ENCODE data around the gene TANGO2.

The TANGO2 gene

GRCh38 chr22:20052309-20053259 is 31.7 kb downstream of the TANGO2 start:
- no peaks in the 10 kb centered on the region for H3K4me1 Mint-ChIP-seq

GRCh38 chr22:20053407-20054033 is 32.6 kb downstream of the TANGO2 start:
- Mint-ChIP-seq H3K4me1 (no peaks in the 10 kb centered on the region), H3K36me3 (peaks cover 76% of the 10 kb centered on the region), H3K4me3 (no peak overlapping the region), H3K9me3 (no peaks in the 10 kb centered on the region), H3K27me3 (no peaks in the 10 kb centered on the region), H3K27ac (no peak overlapping the region)
- ATAC-seq: no peak

More at GRCh38 chr22:20052309-20053259, 31.7 kb downstream of the TANGO2 start:
- Mint-ChIP-seq H3K36me3 (peaks cover 76% of the 10 kb centered on the region), H3K9me3 (peaks cover 1% of the 10 kb centered on the region), H3K4me3 (no peak overlapping the region), H3K27me3 (no peaks in the 10 kb centered on the region), H3K27ac (no peak overlapping the region)
- ATAC-seq: no peak

- no peak for ATAC-seq
- no peaks in the 10 kb centered on the region for H3K27me3 Mint-ChIP-seq
- H3K4me3 Mint-ChIP-seq: no peak overlapping the region
- no peak overlapping the region for H3K27ac Mint-ChIP-seq
- H3K36me3 Mint-ChIP-seq: peaks cover 76% of the 10 kb centered on the region
- no peaks in the 10 kb centered on the region for H3K4me1 Mint-ChIP-seq
- no peaks in the 10 kb centered on the region for H3K9me3 Mint-ChIP-seq
These were observed 33.1 kb downstream of the TANGO2 start for GRCh38 chr22:20054034-20054427.

- Mint-ChIP-seq H3K27me3 (no peaks in the 10 kb centered on the region), H3K9me3 (no peaks in the 10 kb centered on the region), H3K4me3 (no peak overlapping the region), H3K36me3 (peaks cover 76% of the 10 kb centered on the region), H3K4me1 (no peaks in the 10 kb centered on the region), H3K27ac (no peak overlapping the region)
- ATAC-seq: no peak
These were observed 33.6 kb downstream of the TANGO2 start for GRCh38 chr22:20054485-20054884.

- H3K36me3 Mint-ChIP-seq: peaks cover 75% of the 10 kb centered on the region
These were observed 34.2 kb downstream of the TANGO2 start for GRCh38 chr22:20055144-20055543.

GRCh38 chr22:20055654-20056053 is 34.7 kb downstream of the TANGO2 start:
- Mint-ChIP-seq H3K4me3 (no peak overlapping the region), H3K27ac (no peak overlapping the region), H3K27me3 (no peaks in the 10 kb centered on the region), H3K4me1 (no peaks in the 10 kb centered on the region), H3K9me3 (no peaks in the 10 kb centered on the region), H3K36me3 (peaks cover 78% of the 10 kb centered on the region)
- no peak for ATAC-seq

More at GRCh38 chr22:20055144-20055543, 34.2 kb downstream of the TANGO2 start:
- no peaks in the 10 kb centered on the region for H3K9me3 Mint-ChIP-seq
- H3K27ac Mint-ChIP-seq: no peak overlapping the region
- ATAC-seq: no peak
- no peaks in the 10 kb centered on the region for H3K4me1 Mint-ChIP-seq
- no peaks in the 10 kb centered on the region for H3K27me3 Mint-ChIP-seq
- H3K4me3 Mint-ChIP-seq: no peak overlapping the region

- Mint-ChIP-seq H3K27ac (no peak overlapping the region), H3K4me1 (no peaks in the 10 kb centered on the region), H3K9me3 (no peaks in the 10 kb centered on the region), H3K27me3 (no peaks in the 10 kb centered on the region), H3K36me3 (peaks cover 83% of the 10 kb centered on the region), H3K4me3 (no peak overlapping the region)
- ATAC-seq: no peak
These were observed 35.3 kb downstream of the TANGO2 start for GRCh38 chr22:20056161-20056560.

GRCh38 chr22:20056696-20057386 is 35.9 kb downstream of the TANGO2 start:
- no peaks in the 10 kb centered on the region for H3K9me3 Mint-ChIP-seq
- H3K4me1 Mint-ChIP-seq: no peaks in the 10 kb centered on the region
- H3K4me3 Mint-ChIP-seq: no peak overlapping the region
- H3K27ac Mint-ChIP-seq: no peak overlapping the region
- no peak for ATAC-seq
- H3K27me3 Mint-ChIP-seq: no peaks in the 10 kb centered on the region
- H3K36me3 Mint-ChIP-seq: peaks cover 88% of the 10 kb centered on the region

- Mint-ChIP-seq H3K4me1 (no peaks in the 10 kb centered on the region), H3K36me3 (peaks cover 87% of the 10 kb centered on the region), H3K9me3 (no peaks in the 10 kb centered on the region), H3K27ac (no peak overlapping the region), H3K27me3 (no peaks in the 10 kb centered on the region), H3K4me3 (no peak overlapping the region)
- ATAC-seq: no peak
These were observed 36.8 kb downstream of the TANGO2 start for GRCh38 chr22:20057596-20058268.

- H3K27ac Mint-ChIP-seq: no peak overlapping the region
- H3K36me3 Mint-ChIP-seq: peaks cover 86% of the 10 kb centered on the region
- H3K9me3 Mint-ChIP-seq: no peaks in the 10 kb centered on the region
- no peaks in the 10 kb centered on the region for H3K27me3 Mint-ChIP-seq
- no peaks in the 10 kb centered on the region for H3K4me1 Mint-ChIP-seq
- no peak for ATAC-seq
- H3K4me3 Mint-ChIP-seq: no peak overlapping the region
These were observed 38.3 kb downstream of the TANGO2 start for GRCh38 chr22:20058989-20059770.

GRCh38 chr22:20060700-20061480 is 40.0 kb downstream of the TANGO2 start:
- Mint-ChIP-seq H3K27me3 (no peaks in the 10 kb centered on the region), H3K4me3 (no peak overlapping the region), H3K9me3 (no peaks in the 10 kb centered on the region), H3K27ac (no peak overlapping the region), H3K4me1 (no peaks in the 10 kb centered on the region), H3K36me3 (peaks cover 81% of the 10 kb centered on the region)
- no peak for ATAC-seq

GRCh38 chr22:20061481-20061861 is 40.6 kb downstream of the TANGO2 start:
- no peak overlapping the region for H3K27ac Mint-ChIP-seq
- no peaks in the 10 kb centered on the region for H3K27me3 Mint-ChIP-seq
- H3K4me3 Mint-ChIP-seq: no peak overlapping the region
- peaks cover 77% of the 10 kb centered on the region for H3K36me3 Mint-ChIP-seq
- no peak for ATAC-seq
- no peaks in the 10 kb centered on the region for H3K4me1 Mint-ChIP-seq
- H3K9me3 Mint-ChIP-seq: no peaks in the 10 kb centered on the region

- ATAC-seq: no peak
- Mint-ChIP-seq H3K27me3 (no peaks in the 10 kb centered on the region), H3K27ac (no peak overlapping the region), H3K9me3 (no peaks in the 10 kb centered on the region), H3K36me3 (peaks cover 72% of the 10 kb centered on the region), H3K4me3 (no peak overlapping the region), H3K4me1 (no peaks in the 10 kb centered on the region)
These were observed 41.3 kb downstream of the TANGO2 start for GRCh38 chr22:20062043-20062765.

Measured in stimulated activated memory B cell treated with anti-CD40 and anti-IgM and Interleukin-4, amounts not matched to agents 10 μg/mL and 1 μg/mL and 100 μg/mL, for 72 hours (primary cell).